Astrocyte of the hippocampus (primary cell): ENCODE measurements around the gene NRG2.
A peak's percentile ranks its signal among the peaks of the same experiment; 100 is the strongest.

ENCODE experiments used
- DNase-seq: peaks from one replicate; pipeline ENCODE4 v3.0.0; 2011; ENCODE audit warnings: low read depth, low spot score

The NRG2 gene

GRCh38 chr5:140042643-140043507, at the start of gene NRG2:
Gene NRG2 (minus strand): TSS chr5:140043299.
- DNase-seq: peak; percentile 86

GRCh38 chr5:140090251-140090650, 47.2 kb upstream of the NRG2 start:
- DNase-seq: no peak

- DNase-seq: peak; percentile 68
Measured at GRCh38 chr5:140084541-140084940, 41.4 kb upstream of the NRG2 start.

- DNase-seq: no peak
Measured at GRCh38 chr5:140083650-140084049, 40.6 kb upstream of the NRG2 start.

- no peak for DNase-seq
Measured at GRCh38 chr5:140083120-140083519, 40.0 kb upstream of the NRG2 start.

- no peak for DNase-seq
Measured at GRCh38 chr5:140076788-140077187, 33.7 kb upstream of the NRG2 start.

GRCh38 chr5:140076142-140076541, 33.0 kb upstream of the NRG2 start:
- no peak for DNase-seq

- DNase-seq: peak; percentile 11
Measured at GRCh38 chr5:140075371-140075770, 32.3 kb upstream of the NRG2 start.

- DNase-seq: peak; percentile 29
Measured at GRCh38 chr5:140073296-140073695, 30.2 kb upstream of the NRG2 start.

- DNase-seq: no peak
Measured at GRCh38 chr5:140072812-140073211, 29.7 kb upstream of the NRG2 start.

- DNase-seq: no peak
Measured at GRCh38 chr5:140060816-140061215, 17.7 kb upstream of the NRG2 start.

- no peak for DNase-seq
Measured at GRCh38 chr5:140058212-140058932, 15.3 kb upstream of the NRG2 start.

GRCh38 chr5:140056880-140057279, 13.8 kb upstream of the NRG2 start:
- DNase-seq: no peak

GRCh38 chr5:140055152-140055551, 12.1 kb upstream of the NRG2 start:
- DNase-seq: no peak

- peak; percentile 61 for DNase-seq
Measured at GRCh38 chr5:140054086-140054689, 11.1 kb upstream of the NRG2 start.

- DNase-seq: no peak
Measured at GRCh38 chr5:140051950-140052349, 8.9 kb upstream of the NRG2 start.

- DNase-seq: no peak
Measured at GRCh38 chr5:140049713-140050112, 6.6 kb upstream of the NRG2 start.

GRCh38 chr5:140049205-140049604, 6.1 kb upstream of the NRG2 start:
- no peak for DNase-seq

GRCh38 chr5:140044041-140044440, 942 bp upstream of the NRG2 start:
- DNase-seq: peak; percentile 7

- DNase-seq: no peak
Measured at GRCh38 chr5:140043508-140043872, 391 bp upstream of the NRG2 start.

- no peak for DNase-seq
Measured at GRCh38 chr5:140042393-140042642, 781 bp downstream of the NRG2 start.

GRCh38 chr5:140041492-140042392, 1.4 kb downstream of the NRG2 start:
- peak; percentile 84 for DNase-seq
